VCaP (cell line): ENCODE results near the gene SERPINF2.

Source experiments
- H3K27ac ChIP-seq: fragments of 450-650 bp; 2 replicates; pipeline ENCODE4 v1.5.1; 2017
- TF ChIP-seq, protein P1 (sequence below): fragments of 450-650 bp; conservative IDR thresholded peaks from 2 replicates; pipeline ENCODE4 v1.5.1; 2017; ENCODE audit warnings: mild to moderate bottlenecking, moderate library complexity

Gene SERPINF2

DNA sequence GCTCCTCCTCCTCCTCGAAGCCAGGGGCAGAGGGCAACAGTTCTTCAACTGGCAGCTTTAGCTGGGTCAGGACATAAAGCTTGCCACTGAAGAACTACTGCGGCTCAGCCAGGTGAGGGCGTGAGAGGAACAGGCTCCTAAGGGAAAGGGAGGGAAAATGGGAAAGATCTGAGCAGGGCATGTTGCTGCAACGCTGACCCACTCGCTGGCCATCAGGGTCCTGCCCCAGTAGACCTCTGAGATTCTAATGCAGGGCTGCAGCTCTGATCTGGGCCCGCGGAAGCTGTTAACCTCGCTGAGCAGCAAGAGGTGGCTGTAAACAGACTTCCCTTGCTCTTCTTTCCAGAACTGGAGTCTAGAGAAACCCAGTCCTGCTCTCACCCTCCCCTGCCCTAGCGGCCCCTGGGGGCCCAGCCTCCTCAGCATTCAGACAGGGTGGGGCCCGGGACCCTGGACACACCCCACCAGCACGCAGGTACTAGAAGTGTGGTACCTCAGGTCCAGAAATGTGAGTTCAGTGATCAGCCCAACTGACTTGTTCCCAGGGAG lies 28.7 kb upstream of the SERPINF2 start:
- H3K27ac ChIP-seq: peak overlapping the region; percentile 99

DNA sequence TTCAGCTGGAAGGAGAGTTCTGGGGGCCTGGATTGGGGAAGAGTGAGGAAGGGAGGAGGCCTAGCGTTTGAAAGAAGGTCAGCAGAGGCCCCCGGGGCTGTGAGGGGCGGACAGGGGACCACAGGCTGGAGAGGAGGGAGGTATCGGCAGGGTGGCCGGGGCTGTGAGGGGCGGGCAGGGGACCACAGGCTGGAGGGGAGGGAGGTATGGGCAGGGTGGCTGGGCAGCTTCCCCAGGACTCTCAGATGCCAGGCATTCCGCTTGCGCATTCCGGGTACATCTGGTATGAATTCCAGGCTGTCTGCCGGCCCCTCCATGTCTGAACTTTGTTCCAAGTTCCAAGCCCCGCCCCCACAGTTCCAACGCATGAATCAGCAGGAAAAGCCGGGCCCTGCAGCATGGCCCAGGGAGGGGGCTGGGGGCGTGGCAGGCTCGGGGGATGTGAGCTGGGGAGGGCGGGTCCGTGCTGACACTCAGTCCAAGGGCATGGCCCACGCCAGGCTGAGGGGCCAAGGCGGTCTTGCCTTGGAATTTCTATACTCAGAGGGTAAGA lies 28.2 kb upstream of the SERPINF2 start:
- TF ChIP-seq, protein P1, sequence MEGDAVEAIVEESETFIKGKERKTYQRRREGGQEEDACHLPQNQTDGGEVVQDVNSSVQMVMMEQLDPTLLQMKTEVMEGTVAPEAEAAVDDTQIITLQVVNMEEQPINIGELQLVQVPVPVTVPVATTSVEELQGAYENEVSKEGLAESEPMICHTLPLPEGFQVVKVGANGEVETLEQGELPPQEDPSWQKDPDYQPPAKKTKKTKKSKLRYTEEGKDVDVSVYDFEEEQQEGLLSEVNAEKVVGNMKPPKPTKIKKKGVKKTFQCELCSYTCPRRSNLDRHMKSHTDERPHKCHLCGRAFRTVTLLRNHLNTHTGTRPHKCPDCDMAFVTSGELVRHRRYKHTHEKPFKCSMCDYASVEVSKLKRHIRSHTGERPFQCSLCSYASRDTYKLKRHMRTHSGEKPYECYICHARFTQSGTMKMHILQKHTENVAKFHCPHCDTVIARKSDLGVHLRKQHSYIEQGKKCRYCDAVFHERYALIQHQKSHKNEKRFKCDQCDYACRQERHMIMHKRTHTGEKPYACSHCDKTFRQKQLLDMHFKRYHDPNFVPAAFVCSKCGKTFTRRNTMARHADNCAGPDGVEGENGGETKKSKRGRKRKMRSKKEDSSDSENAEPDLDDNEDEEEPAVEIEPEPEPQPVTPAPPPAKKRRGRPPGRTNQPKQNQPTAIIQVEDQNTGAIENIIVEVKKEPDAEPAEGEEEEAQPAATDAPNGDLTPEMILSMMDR: no peak
- peak overlapping the region; percentile 99 for H3K27ac ChIP-seq

More for the DNA sequence above, 28.7 kb upstream of the SERPINF2 start:
- TF ChIP-seq, protein P1: peak; percentile 90

DNA sequence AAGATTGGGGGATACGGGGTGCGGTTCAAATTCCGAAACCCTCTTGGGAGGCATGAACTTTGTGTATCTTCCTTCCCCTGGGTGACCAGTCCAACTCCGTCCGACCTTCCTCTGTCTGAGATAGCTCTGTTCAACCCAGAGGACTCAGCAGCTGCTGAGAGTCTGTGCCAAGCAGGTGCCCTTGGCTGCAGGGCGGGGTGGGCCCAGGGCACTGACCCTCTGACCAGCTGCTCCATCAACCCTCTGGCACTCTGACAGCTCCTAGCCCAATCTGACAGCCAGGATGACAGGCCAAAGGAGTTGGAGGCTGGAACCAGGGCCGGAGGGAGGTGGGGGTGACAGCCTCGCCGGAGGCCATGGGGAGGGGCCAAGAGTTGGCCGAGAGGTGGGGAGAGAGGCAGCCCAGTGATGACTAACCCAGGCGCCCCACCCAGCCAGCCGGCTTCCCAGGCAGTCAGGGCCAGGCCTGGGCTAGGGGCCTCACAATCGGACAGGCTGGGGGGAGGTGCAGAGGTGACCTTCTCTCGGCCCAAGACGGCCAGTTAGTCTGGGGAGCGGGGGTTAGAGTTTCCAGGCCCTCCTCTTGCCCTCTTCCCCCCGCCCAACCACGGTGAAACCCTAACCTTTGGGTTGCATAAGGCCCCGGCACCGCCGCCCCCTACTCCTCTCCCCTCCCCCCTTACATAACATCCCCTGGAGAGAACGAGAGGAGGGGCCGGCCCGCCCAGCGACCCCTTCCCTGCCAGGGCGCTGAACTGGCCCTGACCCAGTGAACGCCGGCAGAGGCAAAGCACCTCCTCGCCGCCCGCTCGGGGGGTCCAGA lies 27.5 kb upstream of the SERPINF2 start:
- H3K27ac ChIP-seq: peak overlapping the region; percentile 99
- TF ChIP-seq, protein P1: no peak

DNA sequence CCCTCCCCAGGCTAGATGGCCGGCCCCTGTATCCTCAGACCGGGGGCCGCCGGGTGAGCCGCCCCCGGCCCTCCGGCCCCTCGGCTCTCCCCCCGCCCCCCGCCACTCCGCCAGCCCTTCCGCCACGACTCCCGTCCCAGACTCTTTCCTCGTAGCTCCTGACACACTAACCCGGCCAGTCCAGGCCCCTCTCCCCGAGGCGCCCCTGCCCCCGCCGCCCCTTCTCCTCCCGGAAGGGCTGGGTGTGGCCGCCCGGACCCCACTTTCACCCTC lies 26.9 kb upstream of the SERPINF2 start:
- H3K27ac ChIP-seq: peak overlapping the region; percentile 99; the same call in 1 of the 2 replicates
- TF ChIP-seq, protein P1: no peak

DNA sequence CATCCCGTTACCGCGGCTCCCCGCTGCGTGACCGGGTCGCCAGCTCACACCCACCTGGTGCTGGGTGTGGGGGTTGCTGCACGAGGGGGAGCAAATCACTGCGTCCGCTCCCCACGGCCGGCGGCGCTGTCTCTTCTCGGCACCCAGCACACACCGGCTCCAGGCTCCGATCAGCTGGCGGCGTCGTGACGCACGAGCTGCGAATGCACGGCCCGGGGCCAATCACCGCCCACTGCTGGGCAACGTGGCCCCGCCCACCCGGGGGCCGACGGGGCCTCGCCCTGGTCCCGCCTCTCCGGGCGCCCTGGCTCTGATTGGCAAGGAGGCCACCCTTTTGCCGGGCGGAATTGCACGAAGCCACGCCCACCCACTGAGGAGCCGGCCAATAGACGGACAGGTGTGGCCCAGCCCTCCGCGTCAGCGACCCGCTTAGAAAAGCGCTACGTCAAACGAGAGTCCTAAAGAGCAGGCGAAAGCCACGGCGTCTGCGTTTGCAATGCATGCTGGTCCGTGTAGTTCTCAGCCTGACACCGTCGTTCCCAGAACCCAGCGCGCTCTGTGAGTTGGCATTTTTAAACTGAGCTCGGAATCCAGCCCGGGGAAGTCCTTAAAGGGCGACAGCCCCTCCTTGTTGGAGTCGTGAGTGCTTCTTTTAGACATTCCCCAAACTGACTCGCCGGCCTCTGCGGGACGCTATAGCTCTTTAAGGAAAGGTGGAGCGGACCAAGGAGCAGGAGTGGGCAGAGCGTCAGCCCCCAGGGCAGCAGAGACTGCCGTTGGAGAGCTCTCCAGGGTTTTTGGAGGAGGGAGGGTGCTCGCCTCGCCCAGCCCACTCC lies 26.4 kb upstream of the SERPINF2 start:
- TF ChIP-seq, protein P1: no peak
- H3K27ac ChIP-seq: peak overlapping the region; percentile 99

DNA sequence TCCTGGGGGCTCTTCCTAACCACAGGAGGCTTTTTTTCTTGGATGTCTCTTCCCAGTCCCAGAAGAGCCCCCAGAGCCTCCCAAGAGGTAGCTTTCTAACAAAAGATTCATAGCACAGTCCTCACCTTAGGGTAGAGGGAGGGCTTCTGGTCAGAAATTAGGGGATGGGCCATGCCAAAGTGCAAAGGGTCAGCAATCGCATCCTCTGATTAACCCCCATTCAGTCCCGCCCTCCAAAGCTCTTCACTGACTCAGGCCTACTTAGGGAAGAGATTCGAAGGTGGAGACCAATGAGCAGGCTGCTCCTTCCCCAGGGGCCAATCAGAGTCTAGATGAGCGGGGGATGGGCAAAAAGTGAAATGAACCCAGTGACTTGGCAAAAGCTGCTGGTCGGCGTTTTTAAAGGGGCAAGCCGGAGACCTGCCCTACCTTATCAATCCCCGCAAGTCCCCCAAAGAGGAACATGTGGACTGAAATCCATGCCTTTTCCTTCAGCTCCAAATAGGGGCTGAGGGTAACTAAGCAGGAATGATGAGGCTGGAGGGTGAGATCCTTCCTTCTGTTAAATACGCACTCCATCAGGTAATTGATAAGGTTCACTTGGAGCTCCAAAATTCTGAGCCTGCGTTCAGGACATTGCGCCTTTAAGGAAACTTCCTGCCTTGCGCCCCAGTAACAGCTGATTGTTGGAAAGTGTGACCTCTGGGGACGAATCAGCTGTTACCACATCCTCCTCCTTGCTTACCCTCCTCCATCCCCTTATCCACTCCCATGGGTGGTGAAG lies 25.6 kb upstream of the SERPINF2 start:
- H3K27ac ChIP-seq: peak overlapping the region; percentile 99
- TF ChIP-seq, protein P1: no peak
